Prostate gland (tissue), 2 donors: ENCODE results near the gene GNG8. TPM values are rescaled to one million over a fixed set of nuclear protein-coding genes. Genes with fewer than 3 reads are reported as not detected.

ENCODE experiments used
- DNase-seq: peaks from one replicate; pipeline ENCODE4 v3.0.0-alpha.2; 2019; ENCODE audit warnings: low spot score
- H3K27ac ChIP-seq, 2 donors: fragments of 200-600 bp; sonication (generic); 2 replicates each; pipeline ENCODE4 v1.5.1; 2017 to 2019
- H3K27me3 ChIP-seq: fragments of 200-600 bp; sonication (generic); replicated peaks from 2 replicates; pipeline ENCODE4 v1.5.1; 2019; ENCODE audit not compliant: insufficient read depth
- H3K36me3 ChIP-seq, 2 donors: fragments of 200-600 bp; sonication (generic); 1 replicate in 1 of 2; 2 replicates in 1 of 2; pipeline versions ENCODE4 v1.5.1 to v1.8.1; 2017 to 2019
- H3K4me1 ChIP-seq: fragments of 200-600 bp; sonication (generic); replicated peaks from 2 replicates; pipeline ENCODE4 v1.5.1; 2019
- H3K4me3 ChIP-seq, 2 donors: fragments of 200-600 bp; sonication (generic); 2 replicates each; pipeline ENCODE4 v1.5.1; 2017 to 2019
- H3K9me3 ChIP-seq: fragments of 200-600 bp; sonication (generic); 2 replicates; pipeline ENCODE4 v1.5.1; 2017
- CTCF ChIP-seq, 4 experiments: fragments of 200-600 bp in 2 of 4; fragments of 450-650 bp in 2 of 4; sonication (generic) in 2 of 4; IDR thresholded peaks; 1 replicate in 3 of 4; 2 replicates in 1 of 4; pipeline ENCODE4 v1.5.1; 2016 to 2019; ENCODE audit warnings: antibody characterized with exemption in 4 of 4, mild to moderate bottlenecking in 2 of 4, moderate library complexity in 2 of 4
- POLR2A ChIP-seq: fragments of 450-650 bp; IDR thresholded peaks from one replicate; pipeline ENCODE4 v1.6.1; 2016; ENCODE audit warnings: antibody characterized with exemption, mild to moderate bottlenecking
- POLR2AphosphoS5 ChIP-seq: sonication (generic); formaldehyde crosslinking; IDR thresholded peaks from one replicate; pipeline ENCODE4 v1.6.1; 2017; ENCODE audit warnings: antibody characterized with exemption
- WGBS: methylation state at CpG from one replicate; pipeline ENCODE4 v1.1.5; 2018; 5-methylcytosine and 5-hydroxymethylcytosine counted together
- intact Hi-C: fragments of 100-400 bp; cut with DNase I; formaldehyde crosslinking; loops from one replicate; pipeline ENCODE4 v1.14.2; 2022
- total RNA-seq, 2 donors: library from RNA; depleted of rRNA; stranded (reverse); fragments of >200 nt; gene quantifications; one replicate each; pipeline ENCODE4 v1.1.0, GENCODE V29; 2016

GNG8 gene
- total RNA-seq, 2 donors from 2014 or later, result not detected

GRCh38 chr19:46654621-46655152 lies 18.7 kb upstream of the GNG8 start:
- intact Hi-C loops, result no loop called here
- no peak overlapping the region for H3K4me3 ChIP-seq
- 53% methylated on average over 16 of the region's 16 CpGs for WGBS
- no peak for TF ChIP-seq POLR2A
- no peak for TF ChIP-seq CTCF (IDR thresholded peaks at IDR 0.05)
- no peak for TF ChIP-seq POLR2AphosphoS5
- H3K36me3 ChIP-seq, result no peaks in the 10 kb centered on the region
- H3K27me3 ChIP-seq, result no peaks in the 10 kb centered on the region
- no peaks in the 10 kb centered on the region for H3K4me1 ChIP-seq
- peak overlapping the region; percentile 18 to 43 for H3K27ac ChIP-seq
- no peaks in the 10 kb centered on the region for H3K9me3 ChIP-seq
- DNase-seq, result no peak

DNA sequence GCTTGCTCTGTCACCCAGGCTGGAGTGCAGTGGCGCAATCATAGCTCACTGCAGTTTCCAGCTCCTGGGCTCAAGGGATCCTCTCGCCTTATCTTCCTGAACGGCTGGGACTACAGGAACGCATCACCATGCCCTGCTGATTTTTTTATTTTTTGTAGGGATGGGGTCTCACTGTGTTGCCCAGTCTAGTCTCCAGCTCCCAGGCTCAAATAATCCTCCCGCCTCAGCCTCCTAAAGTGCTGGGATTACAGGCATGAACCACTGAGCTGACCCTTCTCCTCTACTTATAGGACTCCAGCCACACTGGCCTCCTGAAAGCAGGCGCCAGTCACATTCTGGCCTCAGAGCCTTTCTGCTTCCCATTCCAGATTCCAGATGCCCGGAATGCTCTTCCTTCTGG lies 14.4 kb upstream of the GNG8 start:
- no peaks in the 10 kb centered on the region for H3K4me1 ChIP-seq
- no peaks in the 10 kb centered on the region for H3K36me3 ChIP-seq
- peaks cover 5% of the 10 kb centered on the region for H3K27me3 ChIP-seq
- TF ChIP-seq POLR2A, result no peak
- TF ChIP-seq POLR2AphosphoS5, result no peak
- TF ChIP-seq CTCF (IDR thresholded peaks at IDR 0.05), result no peak
- H3K27ac ChIP-seq, result no peak overlapping the region
- intact Hi-C loops, result no loop called here
- no peak for DNase-seq
- WGBS, result 85% methylated on average over 7 of the region's 7 CpGs
- H3K4me3 ChIP-seq, result no peak overlapping the region
- H3K9me3 ChIP-seq, result no peaks in the 10 kb centered on the region

DNA sequence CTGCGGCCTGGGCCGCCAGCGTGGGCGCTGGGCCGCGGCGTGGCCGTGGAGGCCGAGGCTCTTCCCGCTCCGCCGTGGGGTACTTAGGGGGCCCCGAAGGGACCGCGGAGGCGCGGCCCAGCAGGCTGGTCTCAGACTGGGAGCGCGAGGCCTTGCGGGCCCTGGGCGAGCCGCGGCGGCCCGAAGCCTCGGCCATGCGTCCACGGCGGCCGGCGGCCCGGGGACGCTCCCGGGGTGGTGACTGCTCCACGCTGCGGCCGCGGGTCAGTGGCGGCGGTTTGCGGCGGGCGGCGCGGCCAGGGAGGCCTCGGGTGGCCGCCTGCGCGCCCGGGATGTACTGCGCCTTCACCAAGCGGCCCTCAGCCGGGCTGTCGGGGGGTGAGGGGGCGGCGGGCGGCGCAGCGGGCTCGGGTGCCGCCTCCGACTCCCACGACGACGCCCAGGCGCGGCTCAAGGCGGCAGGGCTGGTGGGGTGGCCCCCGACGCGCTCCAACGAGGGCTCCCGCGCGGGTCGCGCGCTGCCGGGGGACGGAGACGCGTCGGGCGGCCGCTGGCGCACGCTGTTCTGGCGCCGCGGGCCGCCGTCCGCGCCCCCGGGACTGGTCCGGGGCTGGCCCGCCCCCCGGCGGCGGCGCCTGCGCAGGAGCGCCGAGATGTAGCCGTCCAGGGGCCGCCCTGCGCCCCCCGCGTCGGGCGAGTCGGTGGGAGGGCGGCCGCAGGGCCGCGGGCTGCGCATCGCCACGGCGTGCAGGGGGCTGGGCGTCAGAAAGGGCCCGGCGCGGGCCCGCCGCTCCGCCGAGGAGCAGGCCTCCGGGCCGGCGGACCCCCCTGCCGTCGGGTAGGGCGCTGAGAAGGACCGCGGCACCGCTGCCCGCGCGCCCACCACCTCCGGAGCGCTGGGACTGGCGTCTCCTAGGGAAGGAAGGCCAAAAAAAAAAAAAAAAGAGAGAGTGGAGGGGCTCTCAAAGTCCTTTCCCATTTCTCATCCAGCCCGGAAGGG lies 13.3 kb upstream of the GNG8 start:
- intact Hi-C loops, result no loop called here

GRCh38 chr19:46648060-46648960 lies 12.3 kb upstream of the GNG8 start:
- intact Hi-C loops, result no loop called here
- no peaks in the 10 kb centered on the region for H3K36me3 ChIP-seq
- peaks cover 5% of the 10 kb centered on the region for H3K27me3 ChIP-seq
- no peaks in the 10 kb centered on the region for H3K4me1 ChIP-seq
- H3K4me3 ChIP-seq, result no peak overlapping the region
- H3K9me3 ChIP-seq, result no peaks in the 10 kb centered on the region
- DNase-seq, result no peak
- no peak overlapping the region for H3K27ac ChIP-seq
- TF ChIP-seq POLR2AphosphoS5, result no peak
- TF ChIP-seq POLR2A, result no peak
- no peak for TF ChIP-seq CTCF (IDR thresholded peaks at IDR 0.05)
- WGBS, result 46% methylated on average over 39 of the region's 63 CpGs

More for the DNA sequence above, 13.3 kb upstream of the GNG8 start:
- WGBS, result 22% methylated on average over 65 of the region's 144 CpGs
- Histone ChIP-seq H3K4me1 (no peaks in the 10 kb centered on the region), H3K27me3 (peaks cover 5% of the 10 kb centered on the region), H3K27ac (no peak overlapping the region), H3K4me3 (no peak overlapping the region), H3K9me3 (no peaks in the 10 kb centered on the region), H3K36me3 (no peaks in the 10 kb centered on the region)
- no peak for DNase-seq
- TF ChIP-seq POLR2A, result no peak
- no peak for TF ChIP-seq CTCF (IDR thresholded peaks at IDR 0.05)
- TF ChIP-seq POLR2AphosphoS5, result no peak
